CD4-positive, alpha-beta T cell (primary cell): ENCODE data around the gene TBXT. TPM values are rescaled to one million over a fixed set of nuclear protein-coding genes. Genes with fewer than 3 reads are reported as not detected.

ENCODE experiments used
- ATAC-seq: fragments of 200-7000 bp; cut with Tn5 transposase; one replicate; pipeline ENCODE4 v1.10.0; 2022; ENCODE audit warnings: mild to moderate bottlenecking; ENCODE audit not compliant: poor library complexity
- CTCF ChIA-PET: fragments of 350-600 bp; sonication (Branson Sonifier 250); formaldehyde crosslinking; loops from one replicate; lab custom pipeline; 2021; ENCODE audit warnings: antibody characterized with exemption, inconsistent platforms; lab: Charles Lee
- POLR2A ChIA-PET: fragments of 350-600 bp; sonication (Branson Sonifier 250); formaldehyde crosslinking; loops from one replicate; lab custom pipeline; 2021; ENCODE audit warnings: antibody characterized with exemption, inconsistent platforms; lab: Charles Lee
- DNase-seq, 14 experiments: peaks; one replicate each; pipeline ENCODE4 v3.0.0-alpha.2; 2013 to 2020; ENCODE audit warnings: mixed read lengths in 2 of 14
- H3K27ac ChIP-seq, 2 donors: one replicate each; pipeline versions ENCODE4 v1.5.1 to v1.7.0; 2013; ENCODE audit warnings: low read length in 2 of 2, low read depth in 1 of 2, mild to moderate bottlenecking in 1 of 2
- H3K27me3 ChIP-seq, 2 experiments: 1 replicate in 1 of 2; 2 replicates in 1 of 2; pipeline versions ENCODE4 v1.6.1 to v1.7.0; 2013; ENCODE audit warnings: low read length in 2 of 2, control low read depth in 1 of 2, mild to moderate bottlenecking in 1 of 2, moderate library complexity in 1 of 2; ENCODE audit not compliant: insufficient read depth in 2 of 2, control insufficient read depth in 1 of 2
- H3K36me3 ChIP-seq: one replicate; pipeline ENCODE4 v1.6.1; 2013; ENCODE audit warnings: low read length, control low read depth; ENCODE audit not compliant: insufficient read depth
- H3K4me1 ChIP-seq: one replicate; pipeline ENCODE4 v1.6.1; 2013; ENCODE audit warnings: low read length, control low read depth; ENCODE audit not compliant: insufficient read depth
- H3K4me3 ChIP-seq: one replicate; pipeline ENCODE4 v1.5.1; 2013; ENCODE audit warnings: mild to moderate bottlenecking, low read length, moderate library complexity
- H3K9me3 ChIP-seq, 2 experiments: 1 replicate in 1 of 2; 2 replicates in 1 of 2; pipeline versions ENCODE4 v1.6.1 to v1.7.0; 2013; ENCODE audit warnings: low read length in 2 of 2, mild to moderate bottlenecking in 2 of 2, control low read depth in 1 of 2, moderate library complexity in 1 of 2; ENCODE audit not compliant: control insufficient read depth in 1 of 2, insufficient read depth in 1 of 2
- H3K27ac Mint-ChIP-seq: one replicate; pipeline ENCODE4 v1.8.0; 2020; ENCODE audit warnings: mixed read lengths
- H3K27me3 Mint-ChIP-seq: one replicate; pipeline ENCODE4 v1.8.0; 2021; ENCODE audit warnings: mixed read lengths
- H3K36me3 Mint-ChIP-seq: one replicate; pipeline ENCODE4 v1.8.0; 2021; ENCODE audit warnings: low read depth, mixed read lengths
- H3K4me1 Mint-ChIP-seq: one replicate; pipeline ENCODE4 v1.8.0; 2021; ENCODE audit warnings: low read depth, mixed read lengths
- H3K4me3 Mint-ChIP-seq: one replicate; pipeline ENCODE4 v1.8.0; 2020; ENCODE audit warnings: mild to moderate bottlenecking, mixed read lengths
- H3K9me3 Mint-ChIP-seq: one replicate; pipeline ENCODE4 v1.8.0; 2020; ENCODE audit warnings: mixed read lengths
- intact Hi-C, 2 experiments: fragments of 100-400 bp; cut with DNase I in 1 of 2; cut with micrococcal nuclease in 1 of 2; formaldehyde crosslinking; loops; one replicate each; pipeline versions ENCODE4 v1.15.1 to v1.9.0; 2023 to 2025; cut with DNase I, micrococcal nuclease
- total RNA-seq, 174 experiments: library from RNA in 2 of 174; stranded (reverse) in 2 of 174; gene quantifications; one replicate each; pipeline ENCODE4 v1.2.3 and lab custom pipeline; 2021 to 2026
- TF ChIP-seq, protein P1 (sequence below): fragments of 200-600 bp; IDR thresholded peaks from one replicate; pipeline ENCODE4 v1.8.0; 2022; ENCODE audit warnings: antibody characterized with exemption, mild to moderate bottlenecking

TBXT gene
- total RNA-seq, 2 experiments from 2014 or later, result not detected

DNA sequence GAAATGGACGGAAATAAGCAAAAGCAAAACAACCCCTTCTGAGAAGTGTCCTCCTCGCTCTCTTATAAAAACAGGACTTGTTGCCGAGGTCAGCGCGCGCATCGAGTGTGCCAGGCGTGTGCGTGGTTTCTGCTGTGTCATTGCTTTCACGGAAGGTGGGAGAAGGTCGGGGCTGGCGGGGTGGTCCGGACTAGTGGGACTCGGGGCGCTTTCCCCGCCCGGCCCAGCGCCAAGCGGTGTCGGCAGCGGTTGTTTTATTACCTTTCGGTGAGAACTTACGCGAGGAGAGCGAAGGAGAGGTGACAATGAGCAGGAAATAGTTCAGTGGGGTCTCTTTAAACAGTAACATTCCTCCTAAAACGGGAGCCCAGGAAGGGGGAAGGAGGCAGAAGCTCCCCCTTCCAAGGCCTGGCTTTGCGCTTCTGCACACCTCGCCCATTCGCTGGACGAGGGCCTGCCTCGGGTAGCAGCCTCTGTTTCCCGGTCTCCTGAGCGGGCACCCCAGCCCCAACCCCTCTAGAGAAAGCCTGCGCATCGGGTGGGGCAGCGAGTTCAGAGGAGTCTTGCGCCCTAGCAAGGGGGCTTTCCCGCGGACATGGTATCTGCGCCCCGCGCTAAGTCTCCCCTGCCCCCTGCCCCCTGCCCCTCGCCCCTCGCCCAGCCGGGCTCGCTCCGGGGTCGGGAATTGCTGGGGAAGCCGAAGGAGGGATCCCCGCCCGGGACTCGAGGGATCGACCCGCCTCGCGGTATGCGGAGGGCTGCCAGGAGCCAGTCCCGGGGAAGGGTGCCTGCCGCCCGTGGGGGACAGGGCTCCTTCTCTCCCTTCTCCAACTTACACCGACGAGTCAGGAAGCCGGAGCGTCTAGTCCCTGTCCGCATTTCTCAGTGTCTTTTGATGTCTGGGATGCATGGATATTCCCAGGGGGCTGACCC, 1.2 kb upstream of the TBXT start:
- DNase-seq (no peak), ATAC-seq (no peak)
- Histone ChIP-seq H3K27me3 (peaks cover 59 to 84% of the 10 kb centered on the region in 2 experiments), H3K4me1 (peaks cover 41% of the 10 kb centered on the region), H3K36me3 (no peaks in the 10 kb centered on the region), H3K4me3 (no peak overlapping the region), H3K9me3 (peaks cover 0 to 27% of the 10 kb centered on the region in 2 experiments), H3K27ac (no peak overlapping the region)
- intact Hi-C loops, result no loop called here
- POLR2A ChIA-PET, result no interaction called here
- TF ChIP-seq, protein P1, sequence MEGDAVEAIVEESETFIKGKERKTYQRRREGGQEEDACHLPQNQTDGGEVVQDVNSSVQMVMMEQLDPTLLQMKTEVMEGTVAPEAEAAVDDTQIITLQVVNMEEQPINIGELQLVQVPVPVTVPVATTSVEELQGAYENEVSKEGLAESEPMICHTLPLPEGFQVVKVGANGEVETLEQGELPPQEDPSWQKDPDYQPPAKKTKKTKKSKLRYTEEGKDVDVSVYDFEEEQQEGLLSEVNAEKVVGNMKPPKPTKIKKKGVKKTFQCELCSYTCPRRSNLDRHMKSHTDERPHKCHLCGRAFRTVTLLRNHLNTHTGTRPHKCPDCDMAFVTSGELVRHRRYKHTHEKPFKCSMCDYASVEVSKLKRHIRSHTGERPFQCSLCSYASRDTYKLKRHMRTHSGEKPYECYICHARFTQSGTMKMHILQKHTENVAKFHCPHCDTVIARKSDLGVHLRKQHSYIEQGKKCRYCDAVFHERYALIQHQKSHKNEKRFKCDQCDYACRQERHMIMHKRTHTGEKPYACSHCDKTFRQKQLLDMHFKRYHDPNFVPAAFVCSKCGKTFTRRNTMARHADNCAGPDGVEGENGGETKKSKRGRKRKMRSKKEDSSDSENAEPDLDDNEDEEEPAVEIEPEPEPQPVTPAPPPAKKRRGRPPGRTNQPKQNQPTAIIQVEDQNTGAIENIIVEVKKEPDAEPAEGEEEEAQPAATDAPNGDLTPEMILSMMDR, result no peak
- H3K4me3 Mint-ChIP-seq, result peak overlapping the region; percentile 30
- no peaks in the 10 kb centered on the region for H3K9me3 Mint-ChIP-seq
- no peaks in the 10 kb centered on the region for H3K4me1 Mint-ChIP-seq
- H3K27me3 Mint-ChIP-seq, result peaks cover 36% of the 10 kb centered on the region
- CTCF ChIA-PET, result no interaction called here
- H3K36me3 Mint-ChIP-seq, result no peaks in the 10 kb centered on the region
- no peak overlapping the region for H3K27ac Mint-ChIP-seq

DNA sequence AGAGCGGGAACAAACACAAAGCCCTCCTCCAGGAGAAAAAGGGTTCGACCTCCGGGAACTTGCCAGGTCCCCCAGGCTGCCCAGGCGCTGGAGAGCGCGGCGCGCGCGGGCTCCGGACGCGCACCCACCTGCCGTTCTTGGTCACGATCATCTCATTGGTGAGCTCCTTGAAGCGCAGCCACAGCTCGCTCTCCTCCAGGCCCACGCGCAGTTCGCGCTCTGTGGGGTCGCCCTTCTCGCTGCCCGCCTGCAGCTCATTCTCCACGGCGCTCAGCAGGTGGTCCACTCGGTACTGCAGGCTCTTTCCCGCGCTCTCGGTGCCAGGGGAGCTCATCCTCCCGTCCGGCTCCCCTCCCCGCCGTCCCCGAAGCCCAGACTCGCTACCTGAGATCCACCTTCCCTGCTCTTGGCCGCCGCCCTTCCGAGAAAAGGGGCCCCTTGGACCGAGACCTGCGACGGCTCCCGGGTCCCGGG, 356 bp downstream of the TBXT start:
- Mint-ChIP-seq H3K36me3 (no peaks in the 10 kb centered on the region), H3K27ac (no peak overlapping the region), H3K4me3 (no peak overlapping the region), H3K9me3 (no peaks in the 10 kb centered on the region), H3K27me3 (peaks cover 47% of the 10 kb centered on the region), H3K4me1 (no peaks in the 10 kb centered on the region)
- Histone ChIP-seq H3K9me3 (peaks cover 0 to 30% of the 10 kb centered on the region in 2 experiments), H3K27me3 (peaks cover 51 to 83% of the 10 kb centered on the region in 2 experiments), H3K36me3 (no peaks in the 10 kb centered on the region), H3K4me3 (no peak overlapping the region), H3K4me1 (peaks cover 30% of the 10 kb centered on the region), H3K27ac (no peak overlapping the region)
- ChIA-PET CTCF (no interaction called here), POLR2A (no interaction called here)
- DNase-seq, result no peak
- intact Hi-C loops, result no loop called here
- no peak for ATAC-seq
- TF ChIP-seq, protein P1, result no peak

DNA sequence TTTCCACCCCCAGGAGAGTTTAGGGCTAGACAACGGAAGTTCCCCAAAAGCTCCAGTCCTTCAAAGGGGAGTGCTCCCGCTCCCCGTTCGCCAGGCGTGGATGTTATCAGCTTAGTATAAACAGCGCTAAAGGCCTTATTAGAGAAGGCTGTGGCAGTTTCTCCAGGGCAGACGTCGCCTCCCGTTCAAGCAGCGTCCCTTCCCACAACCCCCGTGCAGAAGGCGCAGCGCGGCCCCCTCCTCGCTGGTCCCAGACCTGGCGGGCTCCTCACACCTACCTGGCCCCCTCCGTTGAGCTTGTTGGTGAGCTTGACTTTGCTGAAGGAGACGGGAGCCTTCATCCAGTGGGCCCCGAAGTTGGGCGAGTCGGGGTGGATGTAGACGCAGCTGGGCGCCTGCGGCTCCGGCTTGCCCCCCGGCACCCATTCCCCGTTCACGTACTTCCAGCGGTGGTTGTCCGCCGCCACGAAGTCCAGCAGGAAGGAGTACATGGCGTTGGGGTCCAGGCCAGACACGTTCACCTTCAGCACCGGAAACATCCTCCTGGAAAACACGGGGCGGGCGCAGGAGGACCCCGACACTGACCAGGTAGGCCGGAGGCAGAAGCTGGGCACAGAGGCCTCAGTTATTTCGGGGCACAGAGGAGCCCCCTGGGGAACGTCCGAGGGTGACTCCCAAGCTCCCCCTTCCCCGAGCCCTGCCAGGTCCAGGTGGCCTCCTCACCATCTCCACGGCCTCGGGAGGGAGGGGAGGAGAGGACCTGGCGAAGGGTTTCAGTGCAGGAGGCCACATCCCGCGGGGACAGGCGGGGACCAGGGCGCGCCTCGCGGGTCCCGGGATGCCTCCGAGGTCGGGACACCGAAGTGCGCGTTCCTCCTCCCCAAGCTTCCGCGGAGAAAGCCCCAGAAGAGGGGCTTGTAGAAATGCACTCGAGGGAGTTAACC, 1.1 kb downstream of the TBXT start:
- H3K27me3 ChIP-seq, result peaks cover 49 to 77% of the 10 kb centered on the region in 2 experiments
- CTCF ChIA-PET, result no interaction called here
- H3K4me1 ChIP-seq, result peaks cover 30% of the 10 kb centered on the region

More for the DNA sequence above, 1.1 kb downstream of the TBXT start:
- Mint-ChIP-seq H3K4me1 (no peaks in the 10 kb centered on the region), H3K27me3 (peaks cover 47% of the 10 kb centered on the region), H3K9me3 (no peaks in the 10 kb centered on the region), H3K27ac (no peak overlapping the region), H3K36me3 (no peaks in the 10 kb centered on the region), H3K4me3 (no peak overlapping the region)
- POLR2A ChIA-PET, result no interaction called here
- Histone ChIP-seq H3K4me3 (no peak overlapping the region), H3K36me3 (no peaks in the 10 kb centered on the region), H3K27ac (no peak overlapping the region), H3K9me3 (peaks cover 0 to 30% of the 10 kb centered on the region in 2 experiments)
- intact Hi-C loops, result no loop called here
- TF ChIP-seq, protein P1, result no peak
- ATAC-seq (no peak), DNase-seq (no peak)
